HG02610 (cell line): ENCODE measurements around the gene OVOL3.
"Not testable (repeated sequence)": the region's sequence is repeated elsewhere in the genome, so short reads cannot be mapped to it uniquely, and the experiment has no call there.

Experiments
- ATAC-seq: cut with Tn5 transposase; IDR thresholded peaks from one replicate; pipeline ENCODE4 v1.9.1; 2021; ENCODE audit warnings: mild to moderate bottlenecking, moderate library complexity; ENCODE audit not compliant: unreplicated experiment

OVOL3 gene

GRCh38 chr19:36125557-36125956, 14.6 kb downstream of the OVOL3 start:
- ATAC-seq, result no peak

- peak; percentile 3 for ATAC-seq
These were observed 17.4 kb downstream of the OVOL3 start for GRCh38 chr19:36128392-36128736.

- not testable (repeated sequence) for ATAC-seq
These were observed 20.3 kb downstream of the OVOL3 start for GRCh38 chr19:36131221-36131620.

- ATAC-seq, result not testable (repeated sequence)
These were observed 23.9 kb downstream of the OVOL3 start for GRCh38 chr19:36134867-36135266.

GRCh38 chr19:36136964-36137686, 26.2 kb downstream of the OVOL3 start:
- ATAC-seq, result no peak

GRCh38 chr19:36139120-36139472, 28.2 kb downstream of the OVOL3 start:
- ATAC-seq, result no peak

GRCh38 chr19:36139473-36140303, 28.7 kb downstream of the OVOL3 start, which contains the start of gene CAPNS1:
CAPNS1 (plus strand) TSS chr19:36140066; CDS start chr19:36141012, 946 bp downstream.
- peak; percentile 80 for ATAC-seq

- no peak for ATAC-seq
These were observed 29.5 kb downstream of the OVOL3 start for GRCh38 chr19:36140304-36141038.

- peak; percentile 35 for ATAC-seq
These were observed 30.3 kb downstream of the OVOL3 start for GRCh38 chr19:36141039-36141927.

GRCh38 chr19:36142046-36142445, 31.1 kb downstream of the OVOL3 start:
- no peak for ATAC-seq

- no peak for ATAC-seq
These were observed 31.6 kb downstream of the OVOL3 start for GRCh38 chr19:36142496-36142895.

- ATAC-seq, result no peak
These were observed 33.7 kb downstream of the OVOL3 start for GRCh38 chr19:36144624-36145023.

- no peak for ATAC-seq
These were observed 38.9 kb downstream of the OVOL3 start for GRCh38 chr19:36149673-36150406.

- no peak for ATAC-seq
These were observed 39.6 kb downstream of the OVOL3 start for GRCh38 chr19:36150586-36150985.

- ATAC-seq, result no peak
These were observed 40.4 kb downstream of the OVOL3 start for GRCh38 chr19:36151144-36152018.

GRCh38 chr19:36152019-36152351, 41.0 kb downstream of the OVOL3 start:
- ATAC-seq, result no peak

- no peak for ATAC-seq
These were observed 41.6 kb downstream of the OVOL3 start, which contains the start of gene COX7A1 for GRCh38 chr19:36152352-36153091. COX7A1 (minus strand) TSS chr19:36152447; CDS start chr19:36152407, 40 bp downstream.

GRCh38 chr19:36153126-36153525, 42.2 kb downstream of the OVOL3 start:
- ATAC-seq, result no peak
